ENCODE measurements around the gene CALCOCO1. TPM values are rescaled to one million over a fixed set of nuclear protein-coding genes. Genes with fewer than 3 reads are reported as not detected.

Gene CALCOCO1
- total RNA-seq, 1 donor from 2014 or later: 35.3 TPM

- DNase-seq (ENCODE audit: low read depth): no peak
- Histone ChIP-seq H3K27me3 (ENCODE audit: control insufficient read depth, insufficient read depth, low read length) (no peaks in the 10 kb centered on the region), H3K36me3 (ENCODE audit: control insufficient read depth, insufficient read depth, low read length) (peaks cover 17% of the 10 kb centered on the region), H3K4me3 (ENCODE audit: low read depth, low read length) (no peak overlapping the region)
- no peak for TF ChIP-seq CTCF (IDR thresholded peaks at IDR 0.05; ENCODE audit: insufficient read depth, low read length, severe bottlenecking)
- no peak for FAIRE-seq
Measured at GRCh38 chr12:53670971-53671370, 56.3 kb downstream of the CALCOCO1 start.

- no peak overlapping the region for H3K4me3 ChIP-seq (ENCODE audit: low read depth, low read length)
- peaks cover 17% of the 10 kb centered on the region for H3K36me3 ChIP-seq (ENCODE audit: control insufficient read depth, insufficient read depth, low read length)
- FAIRE-seq (no peak), DNase-seq (ENCODE audit: low read depth) (no peak)
- no peaks in the 10 kb centered on the region for H3K27me3 ChIP-seq (ENCODE audit: control insufficient read depth, insufficient read depth, low read length)
- TF ChIP-seq CTCF (IDR thresholded peaks at IDR 0.05; ENCODE audit: insufficient read depth, low read length, severe bottlenecking): no peak
Measured at GRCh38 chr12:53670308-53670707, 56.9 kb downstream of the CALCOCO1 start.

DNA sequence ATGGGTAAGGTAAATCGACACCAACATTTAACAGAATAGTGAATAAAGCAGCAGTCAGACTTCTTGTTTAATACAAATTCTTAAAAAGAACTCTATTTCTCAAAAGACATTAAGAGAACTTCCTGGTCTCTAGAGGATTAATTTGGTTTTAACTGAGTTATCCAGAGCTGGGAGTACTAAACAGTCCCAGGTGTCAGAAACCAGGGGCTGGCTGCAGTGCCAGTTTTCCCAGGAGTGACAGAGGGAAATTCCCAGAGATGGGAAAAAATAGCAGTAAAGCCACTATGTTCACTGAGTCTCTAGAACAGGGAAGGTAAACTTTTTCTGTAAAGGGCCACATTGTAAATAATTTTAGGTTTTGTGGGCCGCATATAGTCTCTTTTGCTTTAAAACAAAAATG, 60.2 kb downstream of the CALCOCO1 start:
- no peak overlapping the region for H3K4me3 ChIP-seq (ENCODE audit: low read depth, low read length)
- DNase-seq (ENCODE audit: low read depth) (no peak), FAIRE-seq (no peak)
- no peak for TF ChIP-seq CTCF (IDR thresholded peaks at IDR 0.05; ENCODE audit: insufficient read depth, low read length, severe bottlenecking)
- H3K27me3 ChIP-seq (ENCODE audit: control insufficient read depth, insufficient read depth, low read length): no peaks in the 10 kb centered on the region
- peaks cover 16% of the 10 kb centered on the region for H3K36me3 ChIP-seq (ENCODE audit: control insufficient read depth, insufficient read depth, low read length)

GRCh38 chr12:53664936-53665335, 62.3 kb downstream of the CALCOCO1 start:
- Histone ChIP-seq H3K27me3 (ENCODE audit: control insufficient read depth, insufficient read depth, low read length) (no peaks in the 10 kb centered on the region), H3K4me3 (ENCODE audit: low read depth, low read length) (no peak overlapping the region), H3K36me3 (ENCODE audit: control insufficient read depth, insufficient read depth, low read length) (peaks cover 12% of the 10 kb centered on the region)
- no peak for FAIRE-seq
- no peak for TF ChIP-seq CTCF (IDR thresholded peaks at IDR 0.05; ENCODE audit: insufficient read depth, low read length, severe bottlenecking)
- no peak for DNase-seq (ENCODE audit: low read depth)

GRCh38 chr12:53664191-53664590, 63.1 kb downstream of the CALCOCO1 start:
- no peak for FAIRE-seq
- H3K27me3 ChIP-seq (ENCODE audit: control insufficient read depth, insufficient read depth, low read length): no peaks in the 10 kb centered on the region
- no peak overlapping the region for H3K4me3 ChIP-seq (ENCODE audit: low read depth, low read length)
- peaks cover 7% of the 10 kb centered on the region for H3K36me3 ChIP-seq (ENCODE audit: control insufficient read depth, insufficient read depth, low read length)
- no peak for DNase-seq (ENCODE audit: low read depth)
- no peak for TF ChIP-seq CTCF (IDR thresholded peaks at IDR 0.05; ENCODE audit: insufficient read depth, low read length, severe bottlenecking)

- no peak for DNase-seq (ENCODE audit: low read depth)
- peaks cover 3% of the 10 kb centered on the region for H3K36me3 ChIP-seq (ENCODE audit: control insufficient read depth, insufficient read depth, low read length)
- H3K27me3 ChIP-seq (ENCODE audit: control insufficient read depth, insufficient read depth, low read length): no peaks in the 10 kb centered on the region
- no peak for TF ChIP-seq CTCF (IDR thresholded peaks at IDR 0.05; ENCODE audit: insufficient read depth, low read length, severe bottlenecking)
- H3K4me3 ChIP-seq (ENCODE audit: low read depth, low read length): no peak overlapping the region
- FAIRE-seq: no peak
Measured at GRCh38 chr12:53660041-53660440, 67.2 kb downstream of the CALCOCO1 start.
